ENCODE data around the gene SF3B5. TPM values are rescaled to one million over a fixed set of nuclear protein-coding genes. Genes with fewer than 3 reads are reported as not detected.
A peak's percentile ranks its signal among the peaks of the same experiment; 100 is the strongest.
"Not testable (repeated sequence)": the region's sequence is repeated elsewhere in the genome, so short reads cannot be mapped to it uniquely, and the experiment has no call there.

The SF3B5 gene
- polyA plus RNA-seq, 1 experiment: 261 TPM

- Histone ChIP-seq H3K36me3 (ENCODE audit: control insufficient read depth, insufficient read depth, low read length) (no peaks in the 10 kb centered on the region), H3K4me3 (ENCODE audit: low read depth, low read length) (no peak overlapping the region), H3K27me3 (ENCODE audit: control insufficient read depth, insufficient read depth, low read length) (no peaks in the 10 kb centered on the region)
- DNase-seq (ENCODE audit: low read depth): no peak
- CTCF ChIA-PET: no interaction called here
- TF ChIP-seq CTCF (IDR thresholded peaks at IDR 0.05; ENCODE audit: insufficient read depth, low read depth, low read length): no peak
- POLR2A ChIA-PET: no interaction called here
Measured at GRCh38 chr6:144133225-144133821, 38.0 kb upstream of the SF3B5 start.

GRCh38 chr6:144132167-144132690, 36.9 kb upstream of the SF3B5 start:
- POLR2A ChIA-PET; H3K27me3 ChIP-seq (ENCODE audit: control insufficient read depth, insufficient read depth, low read length); CTCF ChIA-PET; H3K4me3 ChIP-seq (ENCODE audit: low read depth, low read length); H3K36me3 ChIP-seq (ENCODE audit: control insufficient read depth, insufficient read depth, low read length); DNase-seq (ENCODE audit: low read depth): not testable (repeated sequence)

GRCh38 chr6:144131248-144131709, 35.9 kb upstream of the SF3B5 start:
- CTCF ChIA-PET: interaction anchor here (1.0 kb wide), 1 partner anchor 26 kb away, joined by 4 read pairs; no protein-coding TSS in a partner anchor
- H3K36me3 ChIP-seq (ENCODE audit: control insufficient read depth, insufficient read depth, low read length): no peaks in the 10 kb centered on the region
- POLR2A ChIA-PET: no interaction called here
- no peak overlapping the region for H3K4me3 ChIP-seq (ENCODE audit: low read depth, low read length)
- TF ChIP-seq CTCF (IDR thresholded peaks at IDR 0.05; ENCODE audit: insufficient read depth, low read depth, low read length): no peak
- peak; percentile 58 for DNase-seq (ENCODE audit: low read depth)
- H3K27me3 ChIP-seq (ENCODE audit: control insufficient read depth, insufficient read depth, low read length): no peaks in the 10 kb centered on the region

- CTCF ChIA-PET: interaction anchor here (0.6 to 0.9 kb wide), 2 partner anchors 89 to 1781 kb away, joined by 3 to 4 read pairs; no protein-coding TSS in a partner anchor
Measured at GRCh38 chr6:144129469-144129868, 34.1 kb upstream of the SF3B5 start.

GRCh38 chr6:144127097-144127496, 31.7 kb upstream of the SF3B5 start:
- ChIA-PET POLR2A (no interaction called here), CTCF (no interaction called here)
- TF ChIP-seq CTCF (IDR thresholded peaks at IDR 0.05; ENCODE audit: insufficient read depth, low read depth, low read length): no peak
- no peak overlapping the region for H3K4me3 ChIP-seq (ENCODE audit: low read depth, low read length)
- H3K36me3 ChIP-seq (ENCODE audit: control insufficient read depth, insufficient read depth, low read length): no peaks in the 10 kb centered on the region
- H3K27me3 ChIP-seq (ENCODE audit: control insufficient read depth, insufficient read depth, low read length): no peaks in the 10 kb centered on the region; the same call in 1 of the 2 replicates
- no peak for DNase-seq (ENCODE audit: low read depth)

More at GRCh38 chr6:144129469-144129868, 34.1 kb upstream of the SF3B5 start:
- Histone ChIP-seq H3K4me3 (ENCODE audit: low read depth, low read length) (no peak overlapping the region), H3K36me3 (ENCODE audit: control insufficient read depth, insufficient read depth, low read length) (no peaks in the 10 kb centered on the region), H3K27me3 (ENCODE audit: control insufficient read depth, insufficient read depth, low read length) (no peaks in the 10 kb centered on the region)
- POLR2A ChIA-PET: no interaction called here
- no peak for TF ChIP-seq CTCF (IDR thresholded peaks at IDR 0.05; ENCODE audit: insufficient read depth, low read depth, low read length)
- DNase-seq (ENCODE audit: low read depth): no peak
